GM23338 (cell line): ENCODE results near the gene ARID3A. TPM values are rescaled to one million over a fixed set of nuclear protein-coding genes. Genes with fewer than 3 reads are reported as not detected.

Experiments used
- ATAC-seq: fragments of 200-7000 bp; cut with Tn5 transposase; 3 replicates; pipeline ENCODE4 v1.9.1; 2020
- DNase-seq: peaks from one replicate; pipeline ENCODE4 v3.0.0-alpha.2; 2015; ENCODE audit warnings: low spot score
- H2AFZ ChIP-seq: fragments of 200-600 bp; sonication (generic); 2 replicates; pipeline ENCODE4 v1.8.0; 2016; ENCODE audit warnings: antibody characterized with exemption, mild to moderate bottlenecking, moderate library complexity
- H3F3A ChIP-seq: fragments of 200-600 bp; sonication (generic); replicated peaks from 2 replicates; pipeline ENCODE4 v1.8.0; 2017; ENCODE audit warnings: antibody characterized with exemption, mixed run types, low read depth
- H3K27ac ChIP-seq: fragments of 200-600 bp; sonication (generic); 2 replicates; pipeline ENCODE4 v1.6.1; 2016; ENCODE audit warnings: low read depth
- H3K27me3 ChIP-seq: fragments of 200-600 bp; sonication (generic); 2 replicates; pipeline ENCODE4 v1.8.0; 2016; ENCODE audit warnings: mild to moderate bottlenecking, mixed run types, moderate library complexity; ENCODE audit not compliant: insufficient read depth
- H3K36me3 ChIP-seq: fragments of 200-600 bp; sonication (generic); 2 replicates; pipeline ENCODE4 v1.8.0; 2016; ENCODE audit warnings: mild to moderate bottlenecking; ENCODE audit not compliant: insufficient read depth
- H3K4me1 ChIP-seq: fragments of 200-600 bp; sonication (generic); 2 replicates; pipeline ENCODE4 v1.8.0; 2016; ENCODE audit warnings: mild to moderate bottlenecking, moderate library complexity; ENCODE audit not compliant: insufficient read depth
- H3K4me2 ChIP-seq: fragments of 200-600 bp; sonication (generic); 2 replicates; pipeline ENCODE4 v1.7.1; 2017; ENCODE audit warnings: mixed run types
- H3K4me3 ChIP-seq: fragments of 200-600 bp; sonication (generic); 2 replicates; pipeline ENCODE4 v1.6.1; 2016; ENCODE audit warnings: mixed run types
- H3K79me2 ChIP-seq: fragments of 200-600 bp; sonication (generic); replicated peaks from 2 replicates; pipeline ENCODE4 v1.8.0; 2017; ENCODE audit warnings: mild to moderate bottlenecking; ENCODE audit not compliant: insufficient read depth
- H3K9me2 ChIP-seq: fragments of 200-600 bp; sonication (generic); 2 replicates; pipeline ENCODE4 v1.8.0; 2017; ENCODE audit not compliant: insufficient read depth
- H4K20me1 ChIP-seq: fragments of 200-600 bp; sonication (generic); replicated peaks from 2 replicates; pipeline ENCODE4 v1.8.0; 2017; ENCODE audit warnings: mild to moderate bottlenecking; ENCODE audit not compliant: insufficient read depth
- H3K27ac Mint-ChIP-seq: 2 replicates; pipeline ENCODE4 v1.8.0; 2020; ENCODE audit warnings: inconsistent platforms, mild to moderate bottlenecking, moderate library complexity, mixed read lengths
- H3K27me3 Mint-ChIP-seq: 3 replicates; pipeline ENCODE4 v1.8.0; 2022; ENCODE audit warnings: low read depth, mild to moderate bottlenecking, moderate library complexity, mixed read lengths, inconsistent platforms; ENCODE audit not compliant: insufficient read depth, poor library complexity
- H3K36me3 Mint-ChIP-seq: 3 replicates; pipeline ENCODE4 v1.8.0; 2021; ENCODE audit warnings: low read depth, mild to moderate bottlenecking, inconsistent platforms, moderate library complexity, mixed read lengths
- H3K4me1 Mint-ChIP-seq: 3 replicates; pipeline ENCODE4 v1.8.0; 2020; ENCODE audit warnings: mild to moderate bottlenecking, inconsistent platforms, mixed read lengths
- H3K4me3 Mint-ChIP-seq: 3 replicates; pipeline ENCODE4 v1.8.0; 2021; ENCODE audit warnings: moderate library complexity, mild to moderate bottlenecking, inconsistent platforms, mixed read lengths
- H3K9me3 Mint-ChIP-seq: 3 replicates; pipeline ENCODE4 v1.8.0; 2020; ENCODE audit warnings: moderate library complexity, mild to moderate bottlenecking, inconsistent platforms, mixed read lengths
- CREB1 ChIP-seq: fragments of 250-450 bp; sonication (Bioruptor Pico); IDR thresholded peaks from 2 replicates; pipeline ENCODE4 v1.5.0; 2020; ENCODE audit warnings: low read depth, mild to moderate bottlenecking, moderate library complexity
- CTCF ChIP-seq, 2 experiments: fragments of 200-600 bp in 1 of 2; sonication (generic) in 1 of 2; conservative IDR thresholded peaks; 2 replicates each; pipeline versions ENCODE4 v1.5.1 to v1.6.1; 2016 to 2017; ENCODE audit warnings: antibody characterized with exemption in 2 of 2, low read depth in 2 of 2, mild to moderate bottlenecking in 2 of 2, moderate library complexity in 1 of 2
- JUNB ChIP-seq: IDR thresholded peaks from one replicate; pipeline ENCODE4 v1.6.1; 2016; ENCODE audit warnings: antibody characterized with exemption; ENCODE audit not compliant: unreplicated experiment
- NANOG ChIP-seq: IDR thresholded peaks from 2 replicates; pipeline ENCODE4 v1.6.1; 2016; ENCODE audit warnings: antibody characterized with exemption, borderline replicate concordance
- STAT1 ChIP-seq: IDR thresholded peaks from one replicate; pipeline ENCODE4 v1.6.1; 2016; ENCODE audit warnings: antibody characterized with exemption; ENCODE audit not compliant: unreplicated experiment
- ZNF331 ChIP-seq: fragments of 250-450 bp; sonication (Bioruptor Pico); IDR thresholded peaks from 2 replicates; pipeline ENCODE4 v1.5.0; 2020; ENCODE audit warnings: low read depth, mild to moderate bottlenecking, moderate library complexity
- polyA plus RNA-seq: library from polyadenylated mRNA; unstranded; fragments of >200 nt; fragmentation: Nextera tagmentation; extraction: Ambion mirVana; gene quantifications from 2 replicates; pipeline ENCODE4 v1.2.1, GENCODE V29; 2016
- total RNA-seq: library from RNA; depleted of rRNA; stranded (reverse); fragments of >200 nt; shearing (Covaris generic); gene quantifications from 2 replicates; pipeline ENCODE4 v1.2.3, GENCODE V29; 2014
- TF ChIP-seq, protein P1 (sequence below): IDR thresholded peaks from 2 replicates; pipeline ENCODE4 v1.6.1; 2016; ENCODE audit warnings: antibody characterized with exemption
- TF ChIP-seq, protein P2 (sequence below): IDR thresholded peaks from one replicate; pipeline ENCODE4 v1.6.1; 2018; ENCODE audit warnings: antibody characterized with exemption; ENCODE audit not compliant: unreplicated experiment

Gene ARID3A
- total and polyA plus RNA-seq, 2 experiments from 2014 or later = 33.6 to 51.6 TPM

GRCh38 chr19:960601-960938, 34.7 kb downstream of the ARID3A start (continued):
- no peak for TF ChIP-seq CTCF (conservative IDR thresholded peaks at IDR 0.05; ENCODE audit: low read depth in 2 of 2)
- no peak for TF ChIP-seq STAT1
- no peak for TF ChIP-seq NANOG
- no peak for TF ChIP-seq CREB1 (CRISPR knock-in tag)
- TF ChIP-seq, protein P1, sequence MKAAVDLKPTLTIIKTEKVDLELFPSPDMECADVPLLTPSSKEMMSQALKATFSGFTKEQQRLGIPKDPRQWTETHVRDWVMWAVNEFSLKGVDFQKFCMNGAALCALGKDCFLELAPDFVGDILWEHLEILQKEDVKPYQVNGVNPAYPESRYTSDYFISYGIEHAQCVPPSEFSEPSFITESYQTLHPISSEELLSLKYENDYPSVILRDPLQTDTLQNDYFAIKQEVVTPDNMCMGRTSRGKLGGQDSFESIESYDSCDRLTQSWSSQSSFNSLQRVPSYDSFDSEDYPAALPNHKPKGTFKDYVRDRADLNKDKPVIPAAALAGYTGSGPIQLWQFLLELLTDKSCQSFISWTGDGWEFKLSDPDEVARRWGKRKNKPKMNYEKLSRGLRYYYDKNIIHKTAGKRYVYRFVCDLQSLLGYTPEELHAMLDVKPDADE = no peak
- TF ChIP-seq, protein P2, sequence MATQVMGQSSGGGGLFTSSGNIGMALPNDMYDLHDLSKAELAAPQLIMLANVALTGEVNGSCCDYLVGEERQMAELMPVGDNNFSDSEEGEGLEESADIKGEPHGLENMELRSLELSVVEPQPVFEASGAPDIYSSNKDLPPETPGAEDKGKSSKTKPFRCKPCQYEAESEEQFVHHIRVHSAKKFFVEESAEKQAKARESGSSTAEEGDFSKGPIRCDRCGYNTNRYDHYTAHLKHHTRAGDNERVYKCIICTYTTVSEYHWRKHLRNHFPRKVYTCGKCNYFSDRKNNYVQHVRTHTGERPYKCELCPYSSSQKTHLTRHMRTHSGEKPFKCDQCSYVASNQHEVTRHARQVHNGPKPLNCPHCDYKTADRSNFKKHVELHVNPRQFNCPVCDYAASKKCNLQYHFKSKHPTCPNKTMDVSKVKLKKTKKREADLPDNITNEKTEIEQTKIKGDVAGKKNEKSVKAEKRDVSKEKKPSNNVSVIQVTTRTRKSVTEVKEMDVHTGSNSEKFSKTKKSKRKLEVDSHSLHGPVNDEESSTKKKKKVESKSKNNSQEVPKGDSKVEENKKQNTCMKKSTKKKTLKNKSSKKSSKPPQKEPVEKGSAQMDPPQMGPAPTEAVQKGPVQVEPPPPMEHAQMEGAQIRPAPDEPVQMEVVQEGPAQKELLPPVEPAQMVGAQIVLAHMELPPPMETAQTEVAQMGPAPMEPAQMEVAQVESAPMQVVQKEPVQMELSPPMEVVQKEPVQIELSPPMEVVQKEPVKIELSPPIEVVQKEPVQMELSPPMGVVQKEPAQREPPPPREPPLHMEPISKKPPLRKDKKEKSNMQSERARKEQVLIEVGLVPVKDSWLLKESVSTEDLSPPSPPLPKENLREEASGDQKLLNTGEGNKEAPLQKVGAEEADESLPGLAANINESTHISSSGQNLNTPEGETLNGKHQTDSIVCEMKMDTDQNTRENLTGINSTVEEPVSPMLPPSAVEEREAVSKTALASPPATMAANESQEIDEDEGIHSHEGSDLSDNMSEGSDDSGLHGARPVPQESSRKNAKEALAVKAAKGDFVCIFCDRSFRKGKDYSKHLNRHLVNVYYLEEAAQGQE = no peak
- no peak for TF ChIP-seq ZNF331

- H2AFZ ChIP-seq = no peak overlapping the region
- H3K4me1 ChIP-seq = peaks cover 4% of the 10 kb centered on the region; the same call in 1 of the 2 replicates
- H4K20me1 ChIP-seq = no peaks in the 10 kb centered on the region
- H3K9me3 Mint-ChIP-seq = peaks cover 5% of the 10 kb centered on the region; the same call in 2 of the 3 replicates
- H3K4me3 Mint-ChIP-seq = no peak overlapping the region; the same call in 2 of the 3 replicates
- H3K27ac Mint-ChIP-seq = no peak overlapping the region
- H3K36me3 ChIP-seq = peaks cover 7% of the 10 kb centered on the region
- H3K27ac ChIP-seq = peak overlapping the region; percentile 55; the same call in 1 of the 2 replicates
- H3K4me1 Mint-ChIP-seq = peaks cover 15% of the 10 kb centered on the region
- peaks cover 6% of the 10 kb centered on the region; the same call in 1 of the 2 replicates for H3K79me2 ChIP-seq
- DNase-seq (no peak), ATAC-seq (no peak)
- no peak overlapping the region for H3K4me3 ChIP-seq
- H3K36me3 Mint-ChIP-seq = peaks cover 50% of the 10 kb centered on the region
- 0 out of 2 replicates have a peak, but pooled peaks cover 11% of the 10 kb centered on the region for H3F3A ChIP-seq
- no peak overlapping the region for H3K4me2 ChIP-seq
- peaks cover 17% of the 10 kb centered on the region for H3K27me3 Mint-ChIP-seq
- no peak for TF ChIP-seq NANOG
- TF ChIP-seq JUNB = no peak
- no peak for TF ChIP-seq STAT1
- no peaks in the 10 kb centered on the region for H3K27me3 ChIP-seq
- H3K9me2 ChIP-seq = no peaks in the 10 kb centered on the region
These were observed 36.2 kb downstream of the ARID3A start for GRCh38 chr19:961866-962620.
